Renal cortical epithelial cell (primary cell): Measurements from ENCODE around the gene GINS1. TPM values are rescaled to one million over a fixed set of nuclear protein-coding genes. Genes with fewer than 3 reads are reported as not detected.

Experiments used
- DNase-seq: peaks from one replicate; pipeline ENCODE4 v3.0.0-alpha.2; 2011; ENCODE audit warnings: low read depth
- total RNA-seq: library from RNA; depleted of rRNA; stranded (reverse); fragments of >200 nt; gene quantifications from 2 replicates; pipeline ENCODE4 v1.2.3, GENCODE V29; 2014

Gene GINS1
- total RNA-seq, 1 donor from 2014 or later, result 6.1 TPM

- DNase-seq, result no peak
Measured at GRCh38 chr20:25493137-25493536, 85.7 kb downstream of the GINS1 start.

DNA sequence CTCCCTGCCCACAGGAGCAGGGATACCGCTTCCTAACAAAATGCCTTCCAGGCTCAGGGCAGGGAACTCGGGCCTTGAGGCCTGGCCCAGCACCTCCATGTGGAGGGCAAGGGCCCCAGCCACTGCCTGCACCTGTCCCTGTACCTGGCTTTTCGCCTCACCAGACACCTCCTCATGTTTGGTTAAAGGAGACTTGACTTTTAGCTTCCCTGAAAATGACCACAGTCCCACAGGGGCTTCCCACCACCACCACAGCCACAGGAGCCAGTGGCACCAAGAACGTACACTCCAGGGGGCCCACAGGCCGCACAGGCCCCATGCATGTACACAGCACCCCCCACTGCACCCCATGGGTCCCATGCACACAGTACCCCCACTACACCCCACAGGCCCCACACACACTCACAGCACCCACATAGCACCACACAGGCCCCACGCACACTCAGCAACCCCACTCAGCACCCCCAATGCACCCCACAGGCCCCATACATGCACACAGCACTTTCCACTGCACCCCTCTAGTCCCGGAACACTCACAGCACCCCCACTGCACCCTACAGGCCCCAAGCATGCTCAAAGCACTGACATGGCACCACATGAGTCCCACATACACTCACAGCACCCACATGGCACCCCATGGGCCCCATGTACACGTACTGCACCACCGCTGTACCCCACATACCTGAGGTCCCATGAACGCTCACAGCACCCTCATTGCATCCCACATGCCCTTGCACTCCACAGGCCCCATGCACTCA lies 86.5 kb downstream of the GINS1 start:
- no peak for DNase-seq

DNA sequence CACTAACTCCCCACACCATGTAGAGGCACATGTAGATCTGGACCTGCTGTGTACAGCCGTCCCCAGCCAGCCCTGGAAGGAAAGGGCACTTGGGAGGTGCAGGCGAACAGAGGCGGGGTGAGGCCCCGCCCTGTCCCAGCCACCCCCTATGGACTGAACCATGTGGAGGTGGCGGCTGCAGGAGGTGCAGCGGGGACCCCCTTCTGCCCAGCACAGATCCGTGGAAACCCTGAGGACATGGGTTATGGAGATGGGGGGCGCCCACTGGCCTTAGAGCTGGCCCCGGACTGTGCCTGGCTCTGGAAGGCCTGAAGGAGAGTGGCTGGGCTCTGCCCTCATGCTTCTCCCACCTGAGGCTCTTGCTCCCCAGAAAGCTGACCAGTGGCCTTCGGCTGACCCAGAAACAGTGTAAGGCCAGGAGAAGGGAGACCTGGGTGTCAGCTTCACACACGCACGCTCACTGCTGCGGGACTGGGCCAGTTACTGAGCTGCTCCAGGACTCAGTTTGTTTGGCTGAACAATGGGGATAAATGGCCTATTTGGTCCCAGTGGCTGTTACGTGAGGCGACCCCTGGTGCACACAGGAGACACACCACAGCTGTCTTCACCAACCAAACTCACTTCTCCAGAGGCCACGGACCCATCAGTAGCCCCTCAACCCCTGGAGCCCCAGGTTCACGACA lies 87.2 kb downstream of the GINS1 start:
- DNase-seq, result no peak

DNA sequence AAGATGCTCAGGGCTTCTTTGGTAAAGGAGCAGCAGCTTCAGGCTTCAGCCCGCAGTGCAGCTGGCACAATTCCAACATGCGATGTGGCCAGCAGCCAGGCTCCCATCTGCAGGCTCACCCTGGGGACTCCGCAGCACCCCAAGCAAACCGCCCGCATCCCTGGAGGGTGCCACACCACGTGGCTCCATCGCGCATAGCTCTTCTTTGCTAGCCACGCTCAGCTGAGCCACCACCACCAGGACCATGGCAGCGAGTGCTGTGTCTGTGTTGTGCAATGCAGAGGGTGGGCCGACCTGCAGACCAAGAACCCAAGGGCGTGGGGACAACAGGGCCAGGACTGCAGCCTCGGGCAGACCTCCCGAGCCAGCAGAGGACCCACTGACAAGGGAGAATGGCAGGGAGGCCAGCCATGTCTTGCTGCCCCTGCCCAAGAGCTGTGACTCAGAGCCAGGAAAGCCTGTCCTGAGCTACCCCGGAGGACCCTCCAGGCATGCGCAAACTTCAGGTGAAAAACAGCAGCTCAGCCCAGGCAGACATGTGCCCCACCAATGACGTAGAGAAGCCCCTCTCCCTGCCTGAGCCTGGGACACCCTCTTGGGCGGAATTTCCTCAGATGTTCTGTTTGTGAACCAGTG lies 87.8 kb downstream of the GINS1 start:
- DNase-seq, result no peak

GRCh38 chr20:25496165-25496967 lies 88.9 kb downstream of the GINS1 start:
- no peak for DNase-seq

GRCh38 chr20:25496968-25497401 lies 89.5 kb downstream of the GINS1 start:
- peak; percentile 76 for DNase-seq

DNA sequence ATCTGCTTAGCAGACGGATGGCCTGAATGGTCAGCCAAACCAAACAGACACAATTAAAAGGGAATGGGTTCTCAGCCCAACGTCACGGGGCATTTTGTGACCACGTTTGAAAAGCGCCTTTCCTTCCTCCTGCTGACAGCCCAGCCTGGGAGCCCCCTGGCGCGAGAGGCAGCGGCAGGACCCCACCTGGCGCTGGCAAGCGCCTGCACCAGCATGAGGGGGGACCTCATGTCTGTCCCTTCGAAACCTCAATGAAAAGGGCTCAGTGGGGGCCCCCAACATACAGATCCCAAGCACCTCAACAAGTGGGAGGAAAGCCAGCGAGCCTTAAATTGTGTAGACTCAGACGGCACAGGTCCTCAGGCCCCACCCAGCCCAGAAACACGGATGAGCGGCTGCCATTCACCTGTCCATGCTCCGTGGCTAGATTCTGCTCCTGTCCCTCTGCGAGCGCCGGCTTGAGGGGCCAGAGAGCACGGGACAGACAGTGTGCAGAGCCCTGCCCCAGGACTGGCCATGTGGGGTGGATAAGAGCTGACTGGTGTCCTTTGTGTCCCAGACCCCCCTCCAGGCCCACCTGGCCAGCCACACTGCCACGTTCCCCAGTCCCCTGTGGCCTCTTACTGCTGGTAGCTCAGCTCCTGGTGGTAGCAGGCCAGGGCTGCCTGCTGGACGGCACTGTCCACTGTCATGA lies 90.3 kb downstream of the GINS1 start:
- DNase-seq, result no peak

Other genes with a start within 250 kb of the GINS1 start
- 62.1 and 86.3 TPM in 2 replicates for gene ENTPD6, start 212.0 kb upstream of the GINS1 start, total RNA-seq
- 129 and 155 TPM in 2 replicates for gene PYGB, start 159.6 kb upstream of the GINS1 start, total RNA-seq
- 35.9 and 68.7 TPM in 2 replicates for gene ABHD12, start 16.8 kb upstream of the GINS1 start, total RNA-seq
- gene NINL, start 177.9 kb downstream of the GINS1 start, total RNA-seq, result 11.8 and 26.5 TPM in 2 replicates
- 8.2 and 8.9 TPM in 2 replicates for gene NANP, start 216.3 kb downstream of the GINS1 start, total RNA-seq